DND-41 (cell line): Measurements from ENCODE around the gene SGPL1.

Source experiments
- CTCF ChIP-seq: IDR thresholded peaks from 2 replicates; pipeline ENCODE4 v1.5.1; 2012; ENCODE audit warnings: borderline replicate concordance, low read length, moderate library complexity, mild to moderate bottlenecking; ENCODE audit not compliant: poor library complexity, severe bottlenecking; ENCODE audit errors: extremely low read depth
- EZH2 ChIP-seq: IDR thresholded peaks from 3 replicates; pipeline ENCODE4 v1.6.1; 2012; ENCODE audit warnings: borderline replicate concordance, low read depth, mild to moderate bottlenecking, moderate library complexity, low read length, inconsistent platforms; ENCODE audit not compliant: severe bottlenecking

- no peak for TF ChIP-seq CTCF
- TF ChIP-seq EZH2 = no peak
These were observed 13.9 kb upstream of the SGPL1 start for GRCh38 chr10:70801854-70802253.
